CD14-positive monocyte (primary cell): ENCODE data around the gene RFXANK. TPM values are rescaled to one million over a fixed set of nuclear protein-coding genes. Genes with fewer than 3 reads are reported as not detected.

Source experiments
- DNase-seq, 3 donors: peaks; one replicate each; pipeline ENCODE4 v3.0.0-alpha.2; 2011 to 2022
- H2AFZ ChIP-seq: 2 replicates; pipeline ENCODE4 v1.6.0; 2012; ENCODE audit warnings: mild to moderate bottlenecking, low read depth, low read length, inconsistent platforms; ENCODE audit not compliant: insufficient read depth, poor library complexity, severe bottlenecking
- H3K27ac ChIP-seq, 2 donors: 1 replicate in 1 of 2; 2 replicates in 1 of 2; pipeline ENCODE4 v1.5.1; 2012 to 2013; ENCODE audit warnings: low read length in 2 of 2, control low read depth in 1 of 2, inconsistent platforms in 1 of 2, low read depth in 1 of 2, mild to moderate bottlenecking in 1 of 2
- H3K27me3 ChIP-seq, 2 donors: one replicate each; pipeline versions ENCODE4 v1.6.0 to v1.6.1; 2011 to 2013; ENCODE audit warnings: low read length in 2 of 2; ENCODE audit not compliant: control insufficient read depth in 2 of 2, insufficient read depth in 2 of 2
- H3K36me3 ChIP-seq, 2 donors: replicated peaks in 1 of 2; 1 replicate in 1 of 2; 2 replicates in 1 of 2; pipeline versions ENCODE4 v1.5.1 to v1.6.1; 2012 to 2013; ENCODE audit warnings: low read length in 2 of 2, control low read depth in 1 of 2, inconsistent platforms in 1 of 2, mild to moderate bottlenecking in 1 of 2; ENCODE audit not compliant: insufficient read depth in 2 of 2, control insufficient read depth in 1 of 2
- H3K4me1 ChIP-seq, 2 donors: 1 replicate in 1 of 2; 2 replicates in 1 of 2; pipeline versions ENCODE4 v1.5.1 to v1.6.1; 2012 to 2013; ENCODE audit warnings: low read length in 2 of 2, control low read depth in 1 of 2, inconsistent platforms in 1 of 2, mild to moderate bottlenecking in 1 of 2, moderate library complexity in 1 of 2; ENCODE audit not compliant: insufficient read depth in 2 of 2, control insufficient read depth in 1 of 2
- H3K4me2 ChIP-seq: replicated peaks from 2 replicates; pipeline ENCODE3; 2012; ENCODE audit warnings: low read length, moderate library complexity, mild to moderate bottlenecking; ENCODE audit not compliant: poor library complexity, severe bottlenecking; ENCODE audit errors: extremely low read depth
- H3K4me3 ChIP-seq, 3 experiments: fragments of 200-600 bp in 1 of 3; sonication (generic) in 1 of 3; replicated peaks in 1 of 3; 1 replicate in 2 of 3; 2 replicates in 1 of 3; pipeline ENCODE4 v1.5.1; 2011 to 2013; ENCODE audit warnings: low read length in 3 of 3, mild to moderate bottlenecking in 3 of 3, control low read depth in 2 of 3, low read depth in 2 of 3, inconsistent platforms in 1 of 3, moderate library complexity in 1 of 3
- H3K79me2 ChIP-seq: 2 replicates; pipeline ENCODE4 v1.6.0; 2012; ENCODE audit warnings: mild to moderate bottlenecking, control low read depth, inconsistent platforms, low read length, moderate library complexity; ENCODE audit not compliant: insufficient read depth
- H3K9ac ChIP-seq: 2 replicates; pipeline ENCODE4 v1.6.0; 2017; ENCODE audit warnings: low read length, mild to moderate bottlenecking; ENCODE audit not compliant: insufficient read depth, poor library complexity, severe bottlenecking
- H3K9me3 ChIP-seq, 2 donors: replicated peaks in 1 of 2; 1 replicate in 1 of 2; 2 replicates in 1 of 2; pipeline versions ENCODE4 v1.5.1 to v1.6.1; 2012 to 2013; ENCODE audit warnings: low read length in 2 of 2, control low read depth in 1 of 2; ENCODE audit not compliant: control insufficient read depth in 1 of 2, insufficient read depth in 1 of 2
- H4K20me1 ChIP-seq: 2 replicates; pipeline ENCODE4 v1.6.0; 2012; ENCODE audit warnings: mild to moderate bottlenecking, low read length, control low read depth, moderate library complexity; ENCODE audit not compliant: insufficient read depth
- H3K27ac Mint-ChIP-seq, 7 donors: one replicate each; pipeline ENCODE4 v1.8.0; 2020; ENCODE audit warnings: mild to moderate bottlenecking in 7 of 7, mixed read lengths in 7 of 7, moderate library complexity in 6 of 7, inconsistent platforms in 2 of 7
- H3K27me3 Mint-ChIP-seq, 3 donors: one replicate each; pipeline ENCODE4 v1.8.0; 2021 to 2022; ENCODE audit warnings: low read depth in 3 of 3, mild to moderate bottlenecking in 3 of 3, mixed read lengths in 3 of 3, moderate library complexity in 3 of 3, inconsistent platforms in 1 of 3
- H3K36me3 Mint-ChIP-seq, 2 donors: one replicate each; pipeline ENCODE4 v1.8.0; 2020; ENCODE audit warnings: mixed read lengths in 2 of 2, inconsistent platforms in 1 of 2, mild to moderate bottlenecking in 1 of 2
- H3K4me1 Mint-ChIP-seq: one replicate; pipeline ENCODE4 v1.8.0; 2020; ENCODE audit warnings: mild to moderate bottlenecking, mixed read lengths
- H3K4me3 Mint-ChIP-seq, 2 donors: one replicate each; pipeline ENCODE4 v1.8.0; 2020; ENCODE audit warnings: mild to moderate bottlenecking in 2 of 2, mixed read lengths in 2 of 2, moderate library complexity in 1 of 2
- H3K9me3 Mint-ChIP-seq, 7 donors: one replicate each; pipeline ENCODE4 v1.8.0; 2020 to 2022; ENCODE audit warnings: mixed read lengths in 7 of 7, mild to moderate bottlenecking in 6 of 7, moderate library complexity in 6 of 7, inconsistent platforms in 2 of 7
- WGBS: methylation state at CpG from one replicate; pipeline ENCODE4 v1.1.5; 2013; ENCODE audit warnings: missing lambda C conversion rate; ENCODE audit not compliant: insufficient coverage; 5-methylcytosine and 5-hydroxymethylcytosine counted together
- intact Hi-C, 2 donors: fragments of 100-400 bp; cut with micrococcal nuclease; formaldehyde crosslinking; loops; one replicate each; pipeline versions ENCODE4 v1.15.0 to v1.15.1; 2023
- polyA plus RNA-seq, 3 donors: library from polyadenylated mRNA; depleted of rRNA in 1 of 3; unstranded in 2 of 3; stranded (reverse) in 1 of 3; fragments of 300-500 nt in 2 of 3; fragments of >200 nt in 1 of 3; fragmentation: Illumina TruSeq in 2 of 3; gene quantifications; 1 replicate in 2 of 3; 2 replicates in 1 of 3; pipeline ENCODE4 v1.2.3, GENCODE V29; 2012 to 2021
- TF ChIP-seq, protein P1 (sequence below): fragments of 200-600 bp; IDR thresholded peaks from one replicate; pipeline ENCODE4 v1.8.0; 2022; ENCODE audit warnings: antibody characterized with exemption, mild to moderate bottlenecking

The RFXANK gene
- polyA plus RNA-seq, 3 donors: 62.2 to 98.2 (median 66.6) TPM

- Histone ChIP-seq H3K4me1 (no peaks in the 10 kb centered on the region), H3K9me3 (no peaks in the 10 kb centered on the region), H3K79me2 (no peaks in the 10 kb centered on the region), H3K4me3 (no peak overlapping the region), H3K9ac (no peak overlapping the region), H3K27ac (no peak overlapping the region), H4K20me1 (no peaks in the 10 kb centered on the region), H2AFZ (no peak overlapping the region), H3K36me3 (peaks cover 6 to 19% of the 10 kb centered on the region in 2 donors), H3K27me3 (no peaks in the 10 kb centered on the region), H3K4me2 (no peak overlapping the region)
- no peak overlapping the region for H3K27ac Mint-ChIP-seq
- TF ChIP-seq, protein P1, sequence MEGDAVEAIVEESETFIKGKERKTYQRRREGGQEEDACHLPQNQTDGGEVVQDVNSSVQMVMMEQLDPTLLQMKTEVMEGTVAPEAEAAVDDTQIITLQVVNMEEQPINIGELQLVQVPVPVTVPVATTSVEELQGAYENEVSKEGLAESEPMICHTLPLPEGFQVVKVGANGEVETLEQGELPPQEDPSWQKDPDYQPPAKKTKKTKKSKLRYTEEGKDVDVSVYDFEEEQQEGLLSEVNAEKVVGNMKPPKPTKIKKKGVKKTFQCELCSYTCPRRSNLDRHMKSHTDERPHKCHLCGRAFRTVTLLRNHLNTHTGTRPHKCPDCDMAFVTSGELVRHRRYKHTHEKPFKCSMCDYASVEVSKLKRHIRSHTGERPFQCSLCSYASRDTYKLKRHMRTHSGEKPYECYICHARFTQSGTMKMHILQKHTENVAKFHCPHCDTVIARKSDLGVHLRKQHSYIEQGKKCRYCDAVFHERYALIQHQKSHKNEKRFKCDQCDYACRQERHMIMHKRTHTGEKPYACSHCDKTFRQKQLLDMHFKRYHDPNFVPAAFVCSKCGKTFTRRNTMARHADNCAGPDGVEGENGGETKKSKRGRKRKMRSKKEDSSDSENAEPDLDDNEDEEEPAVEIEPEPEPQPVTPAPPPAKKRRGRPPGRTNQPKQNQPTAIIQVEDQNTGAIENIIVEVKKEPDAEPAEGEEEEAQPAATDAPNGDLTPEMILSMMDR: no peak
- peaks cover 0 to 1% (median 0%) of the 10 kb centered on the region in 3 donors for H3K27me3 Mint-ChIP-seq
- H3K4me1 Mint-ChIP-seq: no peaks in the 10 kb centered on the region
- peaks cover 0 to 8% (median 0%) of the 10 kb centered on the region in 7 donors for H3K9me3 Mint-ChIP-seq
- DNase-seq: no peak
- no peak overlapping the region for H3K4me3 Mint-ChIP-seq
- intact Hi-C loops: no loop called here
- H3K36me3 Mint-ChIP-seq: peaks cover 31 to 32% of the 10 kb centered on the region in 2 donors
- 94% methylated on average over 12 of the region's 13 CpGs for WGBS
Observed at GRCh38 chr19:19152668-19153384, 39.2 kb upstream of the RFXANK start.

- no peak overlapping the region for H3K4me2 ChIP-seq
- TF ChIP-seq, protein P1: no peak
- peaks cover 0 to 1% (median 0%) of the 10 kb centered on the region in 3 donors for H3K27me3 Mint-ChIP-seq
- H3K36me3 Mint-ChIP-seq: peaks cover 14 to 21% of the 10 kb centered on the region in 2 donors
- no peak overlapping the region for H3K4me3 Mint-ChIP-seq
- no peak overlapping the region for H3K27ac Mint-ChIP-seq
- WGBS: 95% methylated on average over 5 of the region's 6 CpGs
- H3K9me3 ChIP-seq: no peaks in the 10 kb centered on the region
- peaks cover 0 to 8% (median 0%) of the 10 kb centered on the region in 7 donors for H3K9me3 Mint-ChIP-seq
- no peak overlapping the region for H3K27ac ChIP-seq
- no peak overlapping the region for H2AFZ ChIP-seq
- intact Hi-C loops: no loop called here
- no peaks in the 10 kb centered on the region for H4K20me1 ChIP-seq
- no peaks in the 10 kb centered on the region for H3K27me3 ChIP-seq
- H3K79me2 ChIP-seq: no peaks in the 10 kb centered on the region
- no peak overlapping the region for H3K4me3 ChIP-seq
- no peak overlapping the region for H3K9ac ChIP-seq
- H3K4me1 ChIP-seq: no peaks in the 10 kb centered on the region
- H3K4me1 Mint-ChIP-seq: no peaks in the 10 kb centered on the region
- no peak for DNase-seq
- H3K36me3 ChIP-seq: peaks cover 0 to 7% of the 10 kb centered on the region in 2 donors
Observed at GRCh38 chr19:19154768-19155494, 37.1 kb upstream of the RFXANK start.
